ENCODE data around the gene ADRA2A.

Gene ADRA2A

DNA sequence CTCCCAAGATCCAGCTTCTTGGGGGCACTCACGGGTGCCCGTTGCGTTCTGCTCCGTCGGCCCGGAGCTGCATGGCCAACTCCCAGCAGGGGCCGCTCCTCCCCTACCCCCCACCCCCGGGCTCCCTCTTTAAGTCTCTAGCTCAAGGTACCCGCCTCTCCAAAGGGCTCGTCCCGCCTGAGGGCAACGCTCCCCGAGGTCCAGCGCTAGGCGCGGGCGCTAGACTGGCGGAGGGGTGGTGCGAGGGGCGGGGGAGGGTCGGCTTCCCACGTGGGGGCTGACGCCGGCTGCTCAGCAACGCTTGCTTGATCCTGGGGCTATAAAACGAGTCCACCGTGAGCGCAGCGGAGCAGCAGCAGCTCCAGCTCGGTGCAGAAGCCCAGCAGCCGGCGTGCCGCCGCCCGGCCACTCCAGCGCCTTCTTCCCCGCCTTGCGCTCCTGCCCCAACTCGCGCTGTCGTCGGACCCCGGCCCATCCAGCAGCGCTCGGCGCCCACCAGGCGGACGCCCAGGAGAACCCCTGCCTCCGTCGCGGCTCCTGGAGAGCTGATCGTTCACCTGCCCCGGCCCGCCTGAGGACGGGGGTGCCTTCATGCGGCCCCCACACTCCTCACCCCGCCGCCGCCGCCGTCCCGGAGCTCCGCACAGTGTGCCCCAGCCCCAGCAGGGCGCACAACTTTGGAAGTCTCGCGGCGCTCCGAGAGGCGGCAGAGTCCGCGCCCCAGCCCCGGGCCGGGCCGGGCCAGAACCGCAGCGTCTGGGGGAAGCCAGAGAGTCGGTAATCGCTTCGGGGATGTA is at the start of gene ADRA2A (continued):
- TF ChIP-seq, protein P1, sequence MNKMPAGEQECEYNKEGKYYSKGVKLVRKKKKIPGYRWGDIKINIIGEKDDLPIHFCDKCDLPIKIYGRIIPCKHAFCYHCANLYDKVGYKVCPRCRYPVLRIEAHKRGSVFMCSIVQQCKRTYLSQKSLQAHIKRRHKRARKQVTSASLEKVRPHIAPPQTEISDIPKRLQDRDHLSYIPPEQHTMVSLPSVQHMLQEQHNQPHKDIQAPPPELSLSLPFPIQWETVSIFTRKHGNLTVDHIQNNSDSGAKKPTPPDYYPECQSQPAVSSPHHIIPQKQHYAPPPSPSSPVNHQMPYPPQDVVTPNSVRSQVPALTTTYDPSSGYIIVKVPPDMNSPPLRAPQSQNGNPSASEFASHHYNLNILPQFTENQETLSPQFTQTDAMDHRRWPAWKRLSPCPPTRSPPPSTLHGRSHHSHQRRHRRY (tag by site-specific recombination; IDR thresholded peaks at IDR 0.05): no peak
- TF ChIP-seq ZNF302 (tag by site-specific recombination; IDR thresholded peaks at IDR 0.05; ENCODE audit: low read depth) (no peak), SP7 (tag by site-specific recombination; IDR thresholded peaks at IDR 0.05) (no peak; the same call in 1 of the 2 replicates), ZNF660 (tag by site-specific recombination; IDR thresholded peaks at IDR 0.05) (0 out of 2 replicates have a peak, but pooled peaks have one; percentile 39), ZNF324 (tag by site-specific recombination; IDR thresholded peaks at IDR 0.05) (peak; percentile 42; the same call in 1 of the 2 replicates), MYNN (tag by site-specific recombination; IDR thresholded peaks at IDR 0.05; ENCODE audit: borderline replicate concordance) (peak; percentile 14; the same call in 1 of the 2 replicates), ZBTB8A (tag by site-specific recombination; IDR thresholded peaks at IDR 0.05) (peak; percentile 70), GLIS2 (tag by site-specific recombination; IDR thresholded peaks at IDR 0.05) (peak; percentile 88; the same call in 1 of the 2 replicates), ZNF394 (tag by site-specific recombination; IDR thresholded peaks at IDR 0.05; ENCODE audit: borderline replicate concordance) (no peak; the same call in 1 of the 2 replicates), ZNF510 (tag by site-specific recombination; IDR thresholded peaks at IDR 0.05; ENCODE audit: insufficient replicate concordance) (no peak), HOXC10 (CRISPR knock-in tag; IDR thresholded peaks at IDR 0.05) (no peak), ZNF292 (tag by site-specific recombination; IDR thresholded peaks at IDR 0.05; ENCODE audit: borderline replicate concordance, low read depth) (no peak), ZNF214 (tag by site-specific recombination; IDR thresholded peaks at IDR 0.05; ENCODE audit: borderline replicate concordance) (no peak), ZNF473 (tag by site-specific recombination; IDR thresholded peaks at IDR 0.05) (no peak), SCRT1 (tag by site-specific recombination; IDR thresholded peaks at IDR 0.05; ENCODE audit: borderline replicate concordance) (no peak), PRDM1 (tag by site-specific recombination; IDR thresholded peaks at IDR 0.05) (no peak), ZNF19 (tag by site-specific recombination; IDR thresholded peaks at IDR 0.05; ENCODE audit: low read depth) (no peak), ZFP3 (tag by site-specific recombination; IDR thresholded peaks at IDR 0.05; ENCODE audit: low read depth) (no peak), REPIN1 (tag by site-specific recombination; IDR thresholded peaks at IDR 0.05; ENCODE audit: low read depth) (no peak), GLI2 (tag by site-specific recombination; IDR thresholded peaks at IDR 0.05; ENCODE audit: borderline replicate concordance, low read depth) (no peak), ZNF621 (tag by site-specific recombination; IDR thresholded peaks at IDR 0.05) (no peak), ZNF76 (tag by site-specific recombination; IDR thresholded peaks at IDR 0.05; ENCODE audit: borderline replicate concordance, low read depth) (no peak), ZSCAN23 (tag by site-specific recombination; IDR thresholded peaks at IDR 0.05) (no peak), ZNF184 (tag by site-specific recombination; IDR thresholded peaks at IDR 0.05) (no peak)
- TF ChIP-seq, protein P2, sequence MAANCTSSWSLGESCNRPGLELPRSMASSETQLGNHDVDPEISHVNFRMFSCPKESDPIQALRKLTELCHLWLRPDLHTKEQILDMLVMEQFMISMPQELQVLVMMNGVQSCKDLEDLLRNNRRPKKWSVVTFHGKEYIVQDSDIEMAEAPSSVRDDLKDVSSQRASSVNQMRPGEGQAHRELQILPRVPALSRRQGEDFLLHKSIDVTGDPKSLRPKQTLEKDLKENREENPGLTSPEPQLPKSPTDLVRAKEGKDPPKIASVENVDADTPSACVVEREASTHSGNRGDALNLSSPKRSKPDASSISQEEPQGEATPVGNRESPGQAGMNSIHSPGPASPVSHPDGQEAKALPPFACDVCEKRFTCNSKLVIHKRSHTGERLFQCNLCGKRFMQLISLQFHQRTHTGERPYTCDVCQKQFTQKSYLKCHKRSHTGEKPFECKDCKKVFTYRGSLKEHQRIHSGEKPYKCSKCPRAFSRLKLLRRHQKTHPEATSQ (tag by site-specific recombination; IDR thresholded peaks at IDR 0.05): no peak
- TF ChIP-seq, protein P3, sequence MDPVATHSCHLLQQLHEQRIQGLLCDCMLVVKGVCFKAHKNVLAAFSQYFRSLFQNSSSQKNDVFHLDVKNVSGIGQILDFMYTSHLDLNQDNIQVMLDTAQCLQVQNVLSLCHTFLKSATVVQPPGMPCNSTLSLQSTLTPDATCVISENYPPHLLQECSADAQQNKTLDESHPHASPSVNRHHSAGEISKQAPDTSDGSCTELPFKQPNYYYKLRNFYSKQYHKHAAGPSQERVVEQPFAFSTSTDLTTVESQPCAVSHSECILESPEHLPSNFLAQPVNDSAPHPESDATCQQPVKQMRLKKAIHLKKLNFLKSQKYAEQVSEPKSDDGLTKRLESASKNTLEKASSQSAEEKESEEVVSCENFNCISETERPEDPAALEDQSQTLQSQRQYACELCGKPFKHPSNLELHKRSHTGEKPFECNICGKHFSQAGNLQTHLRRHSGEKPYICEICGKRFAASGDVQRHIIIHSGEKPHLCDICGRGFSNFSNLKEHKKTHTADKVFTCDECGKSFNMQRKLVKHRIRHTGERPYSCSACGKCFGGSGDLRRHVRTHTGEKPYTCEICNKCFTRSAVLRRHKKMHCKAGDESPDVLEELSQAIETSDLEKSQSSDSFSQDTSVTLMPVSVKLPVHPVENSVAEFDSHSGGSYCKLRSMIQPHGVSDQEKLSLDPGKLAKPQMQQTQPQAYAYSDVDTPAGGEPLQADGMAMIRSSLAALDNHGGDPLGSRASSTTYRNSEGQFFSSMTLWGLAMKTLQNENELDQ (tag by site-specific recombination; IDR thresholded peaks at IDR 0.05; ENCODE audit: low read depth): no peak
- TF ChIP-seq, protein P4, sequence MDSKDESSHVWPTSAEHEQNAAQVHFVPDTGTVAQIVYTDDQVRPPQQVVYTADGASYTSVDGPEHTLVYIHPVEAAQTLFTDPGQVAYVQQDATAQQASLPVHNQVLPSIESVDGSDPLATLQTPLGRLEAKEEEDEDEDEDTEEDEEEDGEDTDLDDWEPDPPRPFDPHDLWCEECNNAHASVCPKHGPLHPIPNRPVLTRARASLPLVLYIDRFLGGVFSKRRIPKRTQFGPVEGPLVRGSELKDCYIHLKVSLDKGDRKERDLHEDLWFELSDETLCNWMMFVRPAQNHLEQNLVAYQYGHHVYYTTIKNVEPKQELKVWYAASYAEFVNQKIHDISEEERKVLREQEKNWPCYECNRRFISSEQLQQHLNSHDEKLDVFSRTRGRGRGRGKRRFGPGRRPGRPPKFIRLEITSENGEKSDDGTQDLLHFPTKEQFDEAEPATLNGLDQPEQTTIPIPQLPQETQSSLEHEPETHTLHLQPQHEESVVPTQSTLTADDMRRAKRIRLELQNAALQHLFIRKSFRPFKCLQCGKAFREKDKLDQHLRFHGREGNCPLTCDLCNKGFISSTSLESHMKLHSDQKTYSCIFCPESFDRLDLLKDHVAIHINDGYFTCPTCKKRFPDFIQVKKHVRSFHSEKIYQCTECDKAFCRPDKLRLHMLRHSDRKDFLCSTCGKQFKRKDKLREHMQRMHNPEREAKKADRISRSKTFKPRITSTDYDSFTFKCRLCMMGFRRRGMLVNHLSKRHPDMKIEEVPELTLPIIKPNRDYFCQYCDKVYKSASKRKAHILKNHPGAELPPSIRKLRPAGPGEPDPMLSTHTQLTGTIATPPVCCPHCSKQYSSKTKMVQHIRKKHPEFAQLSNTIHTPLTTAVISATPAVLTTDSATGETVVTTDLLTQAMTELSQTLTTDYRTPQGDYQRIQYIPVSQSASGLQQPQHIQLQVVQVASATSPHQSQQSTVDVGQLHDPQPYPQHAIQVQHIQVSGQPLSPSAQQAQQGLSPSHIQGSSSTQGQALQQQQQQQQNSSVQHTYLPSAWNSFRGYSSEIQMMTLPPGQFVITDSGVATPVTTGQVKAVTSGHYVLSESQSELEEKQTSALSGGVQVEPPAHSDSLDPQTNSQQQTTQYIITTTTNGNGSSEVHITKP (tag by site-specific recombination; IDR thresholded peaks at IDR 0.05): peak; percentile 75; the same call in 1 of the 2 replicates
- TF ChIP-seq, protein P5, sequence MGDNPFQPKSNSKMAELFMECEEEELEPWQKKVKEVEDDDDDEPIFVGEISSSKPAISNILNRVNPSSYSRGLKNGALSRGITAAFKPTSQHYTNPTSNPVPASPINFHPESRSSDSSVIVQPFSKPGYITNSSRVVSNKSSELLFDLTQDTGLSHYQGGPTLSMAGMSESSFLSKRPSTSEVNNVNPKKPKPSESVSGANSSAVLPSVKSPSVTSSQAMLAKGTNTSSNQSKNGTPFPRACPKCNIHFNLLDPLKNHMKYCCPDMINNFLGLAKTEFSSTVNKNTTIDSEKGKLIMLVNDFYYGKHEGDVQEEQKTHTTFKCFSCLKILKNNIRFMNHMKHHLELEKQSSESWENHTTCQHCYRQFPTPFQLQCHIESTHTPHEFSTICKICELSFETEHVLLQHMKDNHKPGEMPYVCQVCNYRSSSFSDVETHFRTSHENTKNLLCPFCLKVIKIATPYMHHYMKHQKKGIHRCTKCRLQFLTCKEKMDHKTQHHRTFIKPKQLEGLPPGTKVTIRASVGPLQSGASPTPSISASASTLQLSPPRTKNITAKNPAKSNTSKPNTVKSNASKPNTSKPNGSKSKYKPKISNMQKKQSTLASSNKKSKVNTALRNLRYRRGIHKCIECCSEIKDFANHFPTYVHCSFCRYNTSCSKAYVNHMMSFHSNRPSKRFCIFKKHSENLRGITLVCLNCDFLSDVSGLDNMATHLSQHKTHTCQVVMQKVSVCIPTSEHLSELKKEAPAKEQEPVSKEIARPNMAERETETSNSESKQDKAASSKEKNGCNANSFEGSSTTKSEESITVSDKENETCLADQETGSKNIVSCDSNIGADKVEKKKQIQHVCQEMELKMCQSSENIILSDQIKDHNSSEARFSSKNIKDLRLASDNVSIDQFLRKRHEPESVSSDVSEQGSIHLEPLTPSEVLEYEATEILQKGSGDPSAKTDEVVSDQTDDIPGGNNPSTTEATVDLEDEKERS (tag by site-specific recombination; IDR thresholded peaks at IDR 0.05): no peak

Measured in HEK293 (cell line).